TTC549 (cell line): ENCODE results near the gene KHSRP.
A peak's percentile ranks its signal among the peaks of the same experiment; 100 is the strongest.
"Not testable (repeated sequence)": the region's sequence is repeated elsewhere in the genome, so short reads cannot be mapped to it uniquely, and the experiment has no call there.

Source experiments
- FAIRE-seq: peaks from 2 replicates; lab custom pipeline; 2012; peaks lifted over from hg19 to GRCh38; lab: Jason Lieb, UNC

KHSRP gene

GRCh38 chr19:6451583-6452222 is 27.1 kb upstream of the KHSRP start:
- FAIRE-seq: no peak

- no peak for FAIRE-seq
Observed at GRCh38 chr19:6450166-6450565, 25.6 kb upstream of the KHSRP start.

GRCh38 chr19:6448045-6448444 is 23.4 kb upstream of the KHSRP start:
- FAIRE-seq: no peak

- no peak for FAIRE-seq
Observed at GRCh38 chr19:6446452-6446851, 21.8 kb upstream of the KHSRP start.

- FAIRE-seq: no peak
Observed at GRCh38 chr19:6443986-6444385, 19.4 kb upstream of the KHSRP start.

GRCh38 chr19:6442087-6442688 is 17.6 kb upstream of the KHSRP start:
- FAIRE-seq: no peak

GRCh38 chr19:6440905-6441304 is 16.3 kb upstream of the KHSRP start:
- no peak for FAIRE-seq

GRCh38 chr19:6439743-6440142 is 15.1 kb upstream of the KHSRP start:
- FAIRE-seq: no peak

GRCh38 chr19:6433663-6434062 is 9.1 kb upstream of the KHSRP start, which contains the start of gene SLC25A41:
Gene SLC25A41, minus strand, starts transcription at chr19:6433763. Its CDS starts 70 bp downstream, at chr19:6433693.
- no peak for FAIRE-seq

GRCh38 chr19:6433165-6433564 is 8.6 kb upstream of the KHSRP start:
- no peak for FAIRE-seq

GRCh38 chr19:6431891-6432290 is 7.3 kb upstream of the KHSRP start:
- FAIRE-seq: no peak

- no peak for FAIRE-seq
Observed at GRCh38 chr19:6429419-6430221, 5.0 kb upstream of the KHSRP start.

- FAIRE-seq: not testable (repeated sequence)
Observed at GRCh38 chr19:6428692-6429418, 4.2 kb upstream of the KHSRP start.

- FAIRE-seq: no peak
Observed at GRCh38 chr19:6427131-6427530, 2.5 kb upstream of the KHSRP start.

GRCh38 chr19:6425732-6426620 is 1.4 kb upstream of the KHSRP start:
- FAIRE-seq: no peak

GRCh38 chr19:6424939-6425731 is 524 bp upstream of the KHSRP start:
- peak; percentile 99 for FAIRE-seq

GRCh38 chr19:6423499-6424194 is 964 bp downstream of the KHSRP start:
- FAIRE-seq: no peak

- no peak for FAIRE-seq
Observed at GRCh38 chr19:6421075-6422014, 3.3 kb downstream of the KHSRP start.

- no peak for FAIRE-seq
Observed at GRCh38 chr19:6418562-6418932, 6.1 kb downstream of the KHSRP start.
